ENCODE data around the gene PIERCE2.
"Not testable (repeated sequence)": the region's sequence is repeated elsewhere in the genome, so short reads cannot be mapped to it uniquely, and the experiment has no call there.

PIERCE2 gene

GRCh38 chr15:55420171-55420866 lies 12.0 kb downstream of the PIERCE2 start:
- Histone ChIP-seq H3K4me3 (ENCODE audit: low read depth, low read length) (no peak overlapping the region), H3K36me3 (no peaks in the 10 kb centered on the region), H3K4me1 (no peaks in the 10 kb centered on the region), H3K9me3 (no peaks in the 10 kb centered on the region), H3K27me3 (no peaks in the 10 kb centered on the region)
- TF ChIP-seq CTCF (IDR thresholded peaks at IDR 0.05; ENCODE audit: low read depth, low read length), result no peak
- no peak for DNase-seq

- no peak for DNase-seq
- no peak overlapping the region for H3K4me3 ChIP-seq (ENCODE audit: low read depth, low read length)
- H3K9me3 ChIP-seq, result no peaks in the 10 kb centered on the region
- no peaks in the 10 kb centered on the region for H3K36me3 ChIP-seq
- no peaks in the 10 kb centered on the region for H3K4me1 ChIP-seq
- H3K27me3 ChIP-seq, result no peaks in the 10 kb centered on the region
- TF ChIP-seq CTCF (IDR thresholded peaks at IDR 0.05; ENCODE audit: low read depth, low read length), result no peak
These were observed 13.8 kb downstream of the PIERCE2 start for GRCh38 chr15:55422089-55422488.

- Histone ChIP-seq H3K27me3 (no peaks in the 10 kb centered on the region), H3K4me1 (no peaks in the 10 kb centered on the region), H3K4me3 (ENCODE audit: low read depth, low read length) (no peak overlapping the region), H3K36me3 (no peaks in the 10 kb centered on the region), H3K9me3 (no peaks in the 10 kb centered on the region)
- TF ChIP-seq CTCF (IDR thresholded peaks at IDR 0.05; ENCODE audit: low read depth, low read length), result peak; percentile 81
- DNase-seq, result no peak
These were observed 26.9 kb downstream of the PIERCE2 start for GRCh38 chr15:55434989-55435825.

- H3K4me1 ChIP-seq; DNase-seq; H3K36me3 ChIP-seq; H3K9me3 ChIP-seq; H3K4me3 ChIP-seq (ENCODE audit: low read depth, low read length); H3K27me3 ChIP-seq: not testable (repeated sequence)
These were observed 34.8 kb downstream of the PIERCE2 start for GRCh38 chr15:55443141-55443540.

- not testable (repeated sequence) for H3K4me1 ChIP-seq; H3K36me3 ChIP-seq; H3K9me3 ChIP-seq; H3K27me3 ChIP-seq; H3K4me3 ChIP-seq (ENCODE audit: low read depth, low read length); DNase-seq
These were observed 37.6 kb downstream of the PIERCE2 start for GRCh38 chr15:55445936-55446335.

GRCh38 chr15:55446379-55447029 lies 38.2 kb downstream of the PIERCE2 start:
- H3K4me3 ChIP-seq (ENCODE audit: low read depth, low read length); H3K27me3 ChIP-seq; DNase-seq; H3K4me1 ChIP-seq; H3K9me3 ChIP-seq; H3K36me3 ChIP-seq: not testable (repeated sequence)

- H3K4me3 ChIP-seq (ENCODE audit: low read depth, low read length); H3K36me3 ChIP-seq; H3K27me3 ChIP-seq; H3K4me1 ChIP-seq; DNase-seq; H3K9me3 ChIP-seq: not testable (repeated sequence)
These were observed 38.7 kb downstream of the PIERCE2 start for GRCh38 chr15:55447030-55447394.

GRCh38 chr15:55457401-55458022 lies 49.2 kb downstream of the PIERCE2 start:
- no peaks in the 10 kb centered on the region for H3K36me3 ChIP-seq
- H3K27me3 ChIP-seq, result no peaks in the 10 kb centered on the region
- no peak for TF ChIP-seq CTCF (IDR thresholded peaks at IDR 0.05; ENCODE audit: low read depth, low read length)
- H3K4me1 ChIP-seq, result no peaks in the 10 kb centered on the region
- no peak overlapping the region for H3K4me3 ChIP-seq (ENCODE audit: low read depth, low read length)
- no peaks in the 10 kb centered on the region for H3K9me3 ChIP-seq
- no peak for DNase-seq
